Fibroblast of mammary gland (primary cell): Measurements from ENCODE around the gene RNU6-1.

Experiments used
- DNase-seq: peaks from one replicate; pipeline ENCODE4 v3.0.0-alpha.2; 2010; ENCODE audit warnings: low read depth
- H3K4me3 ChIP-seq: 2 replicates; pipeline ENCODE4 v1.5.1; 2011; ENCODE audit warnings: low read depth, mild to moderate bottlenecking, low read length, moderate library complexity; ENCODE audit not compliant: control insufficient read depth
- CTCF ChIP-seq: conservative IDR thresholded peaks from 2 replicates; pipeline ENCODE4 v1.5.1; 2011; ENCODE audit warnings: low read depth, low read length, inconsistent platforms; ENCODE audit not compliant: control insufficient read depth, insufficient read depth

Gene RNU6-1

GRCh38 chr15:67807836-67808235 is 32.0 kb downstream of the RNU6-1 start:
- DNase-seq = no peak
- H3K4me3 ChIP-seq = no peak overlapping the region
- no peak for TF ChIP-seq CTCF

GRCh38 chr15:67807141-67807540 is 32.7 kb downstream of the RNU6-1 start:
- DNase-seq = no peak
- TF ChIP-seq CTCF = no peak
- H3K4me3 ChIP-seq = no peak overlapping the region

- no peak overlapping the region for H3K4me3 ChIP-seq
- no peak for DNase-seq
- no peak for TF ChIP-seq CTCF
Measured at GRCh38 chr15:67806536-67806935, 33.3 kb downstream of the RNU6-1 start.

- no peak overlapping the region for H3K4me3 ChIP-seq
- no peak for DNase-seq
- no peak for TF ChIP-seq CTCF
Measured at GRCh38 chr15:67805666-67806516, 34.0 kb downstream of the RNU6-1 start.

GRCh38 chr15:67805008-67805665 is 34.7 kb downstream of the RNU6-1 start:
- no peak for TF ChIP-seq CTCF
- no peak for DNase-seq

GRCh38 chr15:67803996-67804843 is 35.6 kb downstream of the RNU6-1 start:
- H3K4me3 ChIP-seq = no peak overlapping the region
- DNase-seq = no peak
- no peak for TF ChIP-seq CTCF

More at GRCh38 chr15:67805008-67805665, 34.7 kb downstream of the RNU6-1 start:
- H3K4me3 ChIP-seq = no peak overlapping the region
